Measurements from ENCODE around the gene MSI2.

GRCh38 chr17:57582881-57583756 is 326.8 kb downstream of the MSI2 start:
- TF ChIP-seq CREB1 (CRISPR knock-in tag; IDR thresholded peaks at IDR 0.05; ENCODE audit: low read depth) (no peak), CTCF (conservative IDR thresholded peaks at IDR 0.05; ENCODE audit: low read depth in 2 of 2) (no peak), JUNB (IDR thresholded peaks at IDR 0.05; ENCODE audit: unreplicated experiment) (no peak), EZH2 (IDR thresholded peaks at IDR 0.05; ENCODE audit: low read depth, unreplicated experiment) (no peak), POLR2AphosphoS5 (IDR thresholded peaks at IDR 0.05; ENCODE audit: low read depth) (no peak), EZH2phosphoT487 (IDR thresholded peaks at IDR 0.05; ENCODE audit: unreplicated experiment) (no peak)
- TF ChIP-seq, protein P1, sequence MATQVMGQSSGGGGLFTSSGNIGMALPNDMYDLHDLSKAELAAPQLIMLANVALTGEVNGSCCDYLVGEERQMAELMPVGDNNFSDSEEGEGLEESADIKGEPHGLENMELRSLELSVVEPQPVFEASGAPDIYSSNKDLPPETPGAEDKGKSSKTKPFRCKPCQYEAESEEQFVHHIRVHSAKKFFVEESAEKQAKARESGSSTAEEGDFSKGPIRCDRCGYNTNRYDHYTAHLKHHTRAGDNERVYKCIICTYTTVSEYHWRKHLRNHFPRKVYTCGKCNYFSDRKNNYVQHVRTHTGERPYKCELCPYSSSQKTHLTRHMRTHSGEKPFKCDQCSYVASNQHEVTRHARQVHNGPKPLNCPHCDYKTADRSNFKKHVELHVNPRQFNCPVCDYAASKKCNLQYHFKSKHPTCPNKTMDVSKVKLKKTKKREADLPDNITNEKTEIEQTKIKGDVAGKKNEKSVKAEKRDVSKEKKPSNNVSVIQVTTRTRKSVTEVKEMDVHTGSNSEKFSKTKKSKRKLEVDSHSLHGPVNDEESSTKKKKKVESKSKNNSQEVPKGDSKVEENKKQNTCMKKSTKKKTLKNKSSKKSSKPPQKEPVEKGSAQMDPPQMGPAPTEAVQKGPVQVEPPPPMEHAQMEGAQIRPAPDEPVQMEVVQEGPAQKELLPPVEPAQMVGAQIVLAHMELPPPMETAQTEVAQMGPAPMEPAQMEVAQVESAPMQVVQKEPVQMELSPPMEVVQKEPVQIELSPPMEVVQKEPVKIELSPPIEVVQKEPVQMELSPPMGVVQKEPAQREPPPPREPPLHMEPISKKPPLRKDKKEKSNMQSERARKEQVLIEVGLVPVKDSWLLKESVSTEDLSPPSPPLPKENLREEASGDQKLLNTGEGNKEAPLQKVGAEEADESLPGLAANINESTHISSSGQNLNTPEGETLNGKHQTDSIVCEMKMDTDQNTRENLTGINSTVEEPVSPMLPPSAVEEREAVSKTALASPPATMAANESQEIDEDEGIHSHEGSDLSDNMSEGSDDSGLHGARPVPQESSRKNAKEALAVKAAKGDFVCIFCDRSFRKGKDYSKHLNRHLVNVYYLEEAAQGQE (IDR thresholded peaks at IDR 0.05; ENCODE audit: unreplicated experiment), result no peak

Data from GM23338 (cell line).